HepG2 (cell line): ENCODE results near the gene NEURL2. TPM values are rescaled to one million over a fixed set of nuclear protein-coding genes. Genes with fewer than 3 reads are reported as not detected.
A peak's percentile ranks its signal among the peaks of the same experiment; 100 is the strongest.

Experiments used
- ATAC-seq: fragments of 200-7000 bp; cut with Tn5 transposase; 3 replicates; pipeline ENCODE4 v1.9.1; 2020; ENCODE audit warnings: mild to moderate bottlenecking, moderate library complexity
- BruUV-seq: library from RNA; stranded (reverse); fragments of 400-500 nt; replicated peaks from 2 replicates; lab custom pipeline; 2021; lab: Mats Ljungman, UMichigan
- CTCF ChIA-PET: fragments of 300-600 bp; formaldehyde crosslinking; extraction: SDS; loops from one replicate; lab custom pipeline; 2021; ENCODE audit warnings: low total read pairs, inconsistent platforms, low intra/inter-chr PET ratio; lab: Yijun Ruan, JAX
- POLR2A ChIA-PET: fragments of 350-600 bp; sonication (Branson Sonifier 250); formaldehyde crosslinking; loops from one replicate; lab custom pipeline; 2020; ENCODE audit warnings: antibody characterized with exemption, inconsistent platforms; lab: Yijun Ruan, JAX
- DNase-seq: peaks from one replicate; pipeline ENCODE4 v3.0.0-alpha.2; 2015; ENCODE audit warnings: low spot score
- FAIRE-seq: peaks from 3 replicates; lab custom pipeline; 2011; peaks lifted over from hg19 to GRCh38; lab: Jason Lieb, UNC
- H2AFZ ChIP-seq: one replicate; pipeline ENCODE4 v1.6.1; 2011; ENCODE audit warnings: low read length, inconsistent platforms
- H3K27ac ChIP-seq: fragments of 300-600 bp; 3 replicates; pipeline ENCODE4 v1.8.0; 2011; ENCODE audit warnings: mixed run types, mild to moderate bottlenecking, mixed read lengths, low read length, inconsistent platforms; ENCODE audit not compliant: insufficient read depth; ENCODE audit errors: extremely low read length
- H3K27me3 ChIP-seq, 2 experiments: fragments of 200-600 bp in 1 of 2; 2 replicates in 1 of 2; 3 replicates in 1 of 2; pipeline versions ENCODE4 v1.6.0 to v1.8.0; 2011; ENCODE audit warnings: low read length in 2 of 2, mild to moderate bottlenecking in 2 of 2, moderate library complexity in 2 of 2, inconsistent platforms in 1 of 2; ENCODE audit not compliant: insufficient read depth in 2 of 2, control insufficient read depth in 1 of 2
- H3K36me3 ChIP-seq, 2 experiments: fragments of 200-600 bp in 1 of 2; replicated peaks in 1 of 2; 2 replicates in 1 of 2; 3 replicates in 1 of 2; pipeline versions ENCODE4 v1.5.1 to v1.8.0; 2011; ENCODE audit warnings: low read length in 2 of 2, inconsistent platforms in 1 of 2; ENCODE audit not compliant: insufficient read depth in 2 of 2, control insufficient read depth in 1 of 2
- H3K4me1 ChIP-seq: 2 replicates; pipeline ENCODE4 v1.5.1; 2012; ENCODE audit warnings: low read length, inconsistent platforms; ENCODE audit not compliant: insufficient read depth
- H3K4me2 ChIP-seq: 2 replicates; pipeline ENCODE4 v1.6.0; 2011; ENCODE audit warnings: low read depth, low read length, inconsistent platforms
- H3K4me3 ChIP-seq, 3 experiments: fragments of 200-600 bp in 1 of 3; sonication (generic), shearing (Covaris generic) in 1 of 3; replicated peaks in 1 of 3; 2 replicates each; pipeline ENCODE4 v1.5.1; 2011 to 2016; ENCODE audit warnings: low read length in 3 of 3, inconsistent platforms in 2 of 3, low read depth in 2 of 3, mild to moderate bottlenecking in 2 of 3, control low read depth in 1 of 3, mixed read lengths in 1 of 3; ENCODE audit not compliant: insufficient read depth in 1 of 3
- H3K79me2 ChIP-seq: one replicate; pipeline ENCODE4 v1.6.1; 2011; ENCODE audit warnings: low read length, inconsistent platforms; ENCODE audit not compliant: insufficient read depth
- H3K9ac ChIP-seq: 2 replicates; pipeline ENCODE4 v1.6.0; 2011; ENCODE audit warnings: mild to moderate bottlenecking, low read depth, low read length, inconsistent platforms; ENCODE audit not compliant: insufficient read depth
- H3K9me3 ChIP-seq: 2 replicates; pipeline ENCODE4 v1.5.1; 2012; ENCODE audit warnings: mild to moderate bottlenecking, low read length
- H4K20me1 ChIP-seq: 2 replicates; pipeline ENCODE4 v1.6.0; 2011; ENCODE audit warnings: inconsistent platforms, mild to moderate bottlenecking, low read length, moderate library complexity; ENCODE audit not compliant: insufficient read depth
- ELF3 ChIP-seq: IDR thresholded peaks from 2 replicates; pipeline ENCODE4 v1.6.1; 2016; ENCODE audit warnings: missing genetic modification reagents, missing compliant biosample characterization
- HOMEZ ChIP-seq: IDR thresholded peaks from 2 replicates; pipeline ENCODE4 v1.6.1; 2016; ENCODE audit warnings: low read depth
- KMT2A ChIP-seq: sonication (generic); formaldehyde crosslinking; IDR thresholded peaks from 2 replicates; pipeline ENCODE4 v1.4.0; 2020; ENCODE audit warnings: missing genetic modification reagents
- MEF2D ChIP-seq: sonication (generic); formaldehyde crosslinking; IDR thresholded peaks from 2 replicates; pipeline ENCODE4 v1.5.1; 2020; ENCODE audit warnings: mild to moderate bottlenecking, missing genetic modification reagents
- PLSCR1 ChIP-seq: sonication (generic); formaldehyde crosslinking; IDR thresholded peaks from 2 replicates; pipeline ENCODE4 v1.5.0; 2020; ENCODE audit warnings: missing genetic modification reagents, mild to moderate bottlenecking, borderline replicate concordance
- RFX5 ChIP-seq: IDR thresholded peaks from 2 replicates; pipeline ENCODE4 v1.6.1; 2011; ENCODE audit warnings: low read depth, low read length, improper control_type of control experiment
- ZBTB21 ChIP-seq: sonication (generic); formaldehyde crosslinking; IDR thresholded peaks from 2 replicates; pipeline ENCODE4 v1.4.0; 2020; ENCODE audit warnings: missing genetic modification reagents
- ZFP90 ChIP-seq: sonication (generic); formaldehyde crosslinking; IDR thresholded peaks from 2 replicates; pipeline ENCODE4 v1.8.0; 2022; ENCODE audit warnings: missing genetic modification reagents, mild to moderate bottlenecking, inconsistent platforms, borderline replicate concordance
- ZNF687 ChIP-seq: sonication (generic); formaldehyde crosslinking; IDR thresholded peaks from 2 replicates; pipeline ENCODE4 v1.5.1; 2020; ENCODE audit warnings: mild to moderate bottlenecking, missing genetic modification reagents, moderate library complexity
- WGBS: methylation state at CpG from one replicate; pipeline ENCODE4 v1.1.6; 2017; ENCODE audit warnings: low lambda C conversion rate; 5-methylcytosine and 5-hydroxymethylcytosine counted together
- in situ Hi-C: cut with HindIII; loops from 2 replicates; pipeline ENCODE4 v1.10.0; 2017; ENCODE audit warnings: low pct_unique_long_range_greater_than_20kb; ENCODE audit not compliant: extremely low pct_ligation_motif_present
- intact Hi-C: fragments of 100-400 bp; cut with micrococcal nuclease; formaldehyde crosslinking; loops from one replicate; pipeline ENCODE4 v1.10.0; 2022; ENCODE audit not compliant: unreplicated experiment
- polyA plus RNA-seq, 8 experiments: library from polyadenylated mRNA; depleted of rRNA in 3 of 8; stranded (reverse) in 7 of 8; unstranded in 1 of 8; fragments of >200 nt; fragmentation: Illumina TruSeq in 4 of 8; extraction: Trizol in 4 of 8; gene quantifications; 2 replicates each; pipeline versions ENCODE4 v1.2.1 to v1.2.3, GENCODE V29; 2011 to 2016; ENCODE audit warnings: low read depth in 4 of 8, missing spikeins in 1 of 8, mixed read lengths in 1 of 8; ENCODE audit not compliant: insufficient read depth in 1 of 8
- total RNA-seq, 5 experiments: library from RNA; depleted of rRNA; stranded (reverse); fragments of >200 nt; fragmentation: Illumina TruSeq; extraction: Trizol; gene quantifications; 2 replicates each; pipeline ENCODE4 v1.2.3, GENCODE V29; 2016; ENCODE audit warnings: low read depth in 1 of 5

Gene NEURL2
- total and polyA plus RNA-seq, 2 of the 13 experiments (the other 11 are each of a cell fraction or from before 2014, with no cell fraction given) = 7.2 to 9.7 TPM

GRCh38 chr20:45873409-45874103 is 17.5 kb downstream of the NEURL2 start:
- no peak for FAIRE-seq
- intact Hi-C loops (no loop called here), in situ Hi-C loops (no loop called here)
- no peak for ATAC-seq
- H4K20me1 ChIP-seq = no peaks in the 10 kb centered on the region
- no peak for DNase-seq
- no peak overlapping the region for H3K9ac ChIP-seq
- no peak for TF ChIP-seq RFX5
- TF ChIP-seq ZBTB21 = no peak
- H3K9me3 ChIP-seq = no peaks in the 10 kb centered on the region
- no peaks in the 10 kb centered on the region for H3K79me2 ChIP-seq
- no peak overlapping the region for H3K4me2 ChIP-seq
- BruUV-seq = no TSS peak
- peaks cover 5 to 17% of the 10 kb centered on the region in 2 experiments; a peak in 3 of 5 replicates for H3K36me3 ChIP-seq
- 72% methylated on average over 1 of the region's 1 CpG for WGBS
- H3K27ac ChIP-seq = no peak overlapping the region
- no peak overlapping the region for H2AFZ ChIP-seq
- CTCF ChIA-PET = no interaction called here
- no peak overlapping the region for H3K4me3 ChIP-seq
- peaks cover 23% of the 10 kb centered on the region for H3K4me1 ChIP-seq
- no peaks in the 10 kb centered on the region for H3K27me3 ChIP-seq
- POLR2A ChIA-PET = interaction anchor here (0.6 to 2.7 kb wide), 4 partner anchors 7 to 62 kb away, joined by 4 to 14 read pairs (median 8); partner anchors contain the start of genes NEURL2 and ZSWIM1

- BruUV-seq = no TSS peak
- H3K27ac ChIP-seq = no peak overlapping the region
- peak; percentile 42 for TF ChIP-seq ZNF687
- no peak for TF ChIP-seq PLSCR1 (CRISPR knock-in tag)
- TF ChIP-seq ZFP90 = 0 out of 2 replicates have a peak, but pooled peaks have one; percentile 30
- peak; percentile 69; the same call in 1 of the 2 replicates for TF ChIP-seq MEF2D (CRISPR knock-in tag)
- 0 out of 2 replicates have a peak, but pooled peaks have one; percentile 28 for TF ChIP-seq KMT2A
- TF ChIP-seq ELF3 = 0 out of 2 replicates have a peak, but pooled peaks have one; percentile 21
- TF ChIP-seq HOMEZ = peak; percentile 49; the same call in 1 of the 2 replicates
Observed at GRCh38 chr20:45872626-45873025, 18.4 kb downstream of the NEURL2 start.

More at GRCh38 chr20:45872626-45873025, 18.4 kb downstream of the NEURL2 start:
- FAIRE-seq = no peak
- H3K27me3 ChIP-seq = no peaks in the 10 kb centered on the region
- no peak overlapping the region for H2AFZ ChIP-seq
- H3K36me3 ChIP-seq = peaks cover 2 to 8% of the 10 kb centered on the region in 2 experiments; a peak in 2 of 5 replicates
- WGBS = 82% methylated on average over 4 of the region's 4 CpGs
- no peaks in the 10 kb centered on the region for H3K9me3 ChIP-seq
- peak; percentile 45 for DNase-seq
- no peak overlapping the region for H3K4me3 ChIP-seq
- H3K4me2 ChIP-seq = no peak overlapping the region
- H3K4me1 ChIP-seq = peaks cover 31% of the 10 kb centered on the region
- POLR2A ChIA-PET = interaction anchor here (1.0 to 2.7 kb wide), 5 partner anchors 8 to 18 kb away, joined by 3 to 14 read pairs (median 5); partner anchors contain the start of genes NEURL2 and ZSWIM1
- no peak overlapping the region for H3K9ac ChIP-seq
- ATAC-seq = peak; percentile 77
- in situ Hi-C loops = no loop called here
- CTCF ChIA-PET = no interaction called here
- H4K20me1 ChIP-seq = no peaks in the 10 kb centered on the region
- intact Hi-C loops = no loop called here
- H3K79me2 ChIP-seq = no peaks in the 10 kb centered on the region
